Tibial nerve (tissue), 4 donors: Measurements from ENCODE around the gene CIROP. TPM values are rescaled to one million over a fixed set of nuclear protein-coding genes. Genes with fewer than 3 reads are reported as not detected.

ENCODE experiments used
- DNase-seq, 2 donors: peaks; one replicate each; pipeline ENCODE4 v3.0.0-alpha.2; 2019; ENCODE audit warnings: low spot score in 2 of 2
- H3K27ac ChIP-seq, 4 donors: fragments of 200-600 bp; sonication (generic) in 3 of 4; one replicate each; pipeline ENCODE4 v1.5.1; 2017 to 2019; ENCODE audit warnings: mild to moderate bottlenecking in 1 of 4
- H3K27me3 ChIP-seq, 2 donors: fragments of 200-600 bp; sonication (generic) in 1 of 2; one replicate each; pipeline versions ENCODE4 v1.5.1 to v1.6.0; 2017 to 2019
- H3K36me3 ChIP-seq, 3 donors: fragments of 200-600 bp; sonication (generic); one replicate each; pipeline ENCODE4 v1.5.1; 2018 to 2019
- H3K4me1 ChIP-seq, 4 donors: fragments of 200-600 bp; sonication (generic) in 3 of 4; one replicate each; pipeline ENCODE4 v1.5.1; 2017 to 2019
- H3K4me3 ChIP-seq, 4 donors: fragments of 200-600 bp; sonication (generic) in 3 of 4; one replicate each; pipeline ENCODE4 v1.5.1; 2017 to 2019; ENCODE audit warnings: mild to moderate bottlenecking in 1 of 4, moderate library complexity in 1 of 4
- H3K9me3 ChIP-seq, 4 donors: fragments of 200-600 bp; sonication (generic) in 3 of 4; one replicate each; pipeline ENCODE4 v1.5.1; 2017 to 2019
- EP300 ChIP-seq, 2 donors: sonication (generic); formaldehyde crosslinking; IDR thresholded peaks; one replicate each; pipeline ENCODE4 v1.6.1; 2017; ENCODE audit warnings: antibody characterized with exemption in 2 of 2, mild to moderate bottlenecking in 1 of 2
- POLR2A ChIP-seq, 2 donors: fragments of 450-650 bp; IDR thresholded peaks; one replicate each; pipeline ENCODE4 v1.6.1; 2017; ENCODE audit warnings: antibody characterized with exemption in 2 of 2, mild to moderate bottlenecking in 2 of 2, moderate library complexity in 2 of 2
- WGBS, 2 donors: methylation state at CpG; one replicate each; pipeline ENCODE4 v1.1.5; 2018; 5-methylcytosine and 5-hydroxymethylcytosine counted together
- total RNA-seq, 4 donors: library from RNA; depleted of rRNA; stranded (reverse); fragments of >200 nt; gene quantifications; one replicate each; pipeline ENCODE4 v1.1.0, GENCODE V29; 2016
- TF ChIP-seq, protein P1 (sequence below), 5 experiments: fragments of 200-600 bp in 3 of 5; fragments of 450-650 bp in 2 of 5; sonication (generic) in 3 of 5; IDR thresholded peaks; one replicate each; pipeline ENCODE4 v1.5.1; 2016 to 2019; ENCODE audit warnings: antibody characterized with exemption in 5 of 5, mild to moderate bottlenecking in 3 of 5, moderate library complexity in 2 of 5

Gene CIROP
- total RNA-seq, 4 donors from 2014 or later = not detected

DNA sequence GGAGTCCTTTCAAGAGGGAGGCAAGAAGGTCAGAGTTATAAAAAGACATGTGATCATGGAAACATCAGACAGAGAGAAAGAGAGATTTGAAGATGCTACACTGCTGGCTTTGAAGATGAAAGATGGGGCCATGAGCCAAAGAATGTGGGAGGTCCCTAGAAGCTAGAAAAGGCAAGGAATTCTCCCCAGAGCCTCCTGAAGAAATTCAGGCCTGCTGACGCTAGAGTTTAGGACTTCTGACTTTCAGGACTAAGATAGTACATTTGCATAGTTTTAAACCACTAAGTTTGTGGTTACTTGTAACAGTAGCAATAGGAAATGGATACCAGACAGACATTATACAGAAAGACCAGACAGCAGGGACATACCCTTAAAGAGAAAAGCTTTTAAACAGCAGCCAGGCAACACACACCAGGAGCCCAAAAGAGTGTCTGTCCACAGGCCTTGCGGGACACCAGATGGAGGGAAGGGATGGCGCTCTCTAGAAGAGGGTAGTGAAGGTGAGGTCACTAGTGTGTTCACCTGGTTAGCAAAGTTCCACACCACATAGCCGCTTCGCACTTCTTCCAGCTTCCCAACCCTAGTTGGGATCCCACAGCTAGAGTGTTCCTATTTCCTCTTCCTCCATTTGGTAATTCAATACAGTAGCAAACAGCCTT lies 43.9 kb upstream of the CIROP start:
- TF ChIP-seq EP300 (IDR thresholded peaks at IDR 0.05) = no peak
- no peak for TF ChIP-seq POLR2A (IDR thresholded peaks at IDR 0.05)
- TF ChIP-seq, protein P1, sequence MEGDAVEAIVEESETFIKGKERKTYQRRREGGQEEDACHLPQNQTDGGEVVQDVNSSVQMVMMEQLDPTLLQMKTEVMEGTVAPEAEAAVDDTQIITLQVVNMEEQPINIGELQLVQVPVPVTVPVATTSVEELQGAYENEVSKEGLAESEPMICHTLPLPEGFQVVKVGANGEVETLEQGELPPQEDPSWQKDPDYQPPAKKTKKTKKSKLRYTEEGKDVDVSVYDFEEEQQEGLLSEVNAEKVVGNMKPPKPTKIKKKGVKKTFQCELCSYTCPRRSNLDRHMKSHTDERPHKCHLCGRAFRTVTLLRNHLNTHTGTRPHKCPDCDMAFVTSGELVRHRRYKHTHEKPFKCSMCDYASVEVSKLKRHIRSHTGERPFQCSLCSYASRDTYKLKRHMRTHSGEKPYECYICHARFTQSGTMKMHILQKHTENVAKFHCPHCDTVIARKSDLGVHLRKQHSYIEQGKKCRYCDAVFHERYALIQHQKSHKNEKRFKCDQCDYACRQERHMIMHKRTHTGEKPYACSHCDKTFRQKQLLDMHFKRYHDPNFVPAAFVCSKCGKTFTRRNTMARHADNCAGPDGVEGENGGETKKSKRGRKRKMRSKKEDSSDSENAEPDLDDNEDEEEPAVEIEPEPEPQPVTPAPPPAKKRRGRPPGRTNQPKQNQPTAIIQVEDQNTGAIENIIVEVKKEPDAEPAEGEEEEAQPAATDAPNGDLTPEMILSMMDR (IDR thresholded peaks at IDR 0.05) = no peak
- DNase-seq = no peak
- WGBS, 2 donors = 88 to 92% methylated on average over 5 of the region's 5 CpGs
- Histone ChIP-seq H3K36me3 (peaks cover 0 to 6% (median 0%) of the 10 kb centered on the region in 3 donors), H3K27me3 (no peaks in the 10 kb centered on the region), H3K4me3 (no peak overlapping the region), H3K27ac (no peak overlapping the region), H3K4me1 (peaks cover 0 to 11% (median 1%) of the 10 kb centered on the region in 4 donors), H3K9me3 (no peaks in the 10 kb centered on the region)

DNA sequence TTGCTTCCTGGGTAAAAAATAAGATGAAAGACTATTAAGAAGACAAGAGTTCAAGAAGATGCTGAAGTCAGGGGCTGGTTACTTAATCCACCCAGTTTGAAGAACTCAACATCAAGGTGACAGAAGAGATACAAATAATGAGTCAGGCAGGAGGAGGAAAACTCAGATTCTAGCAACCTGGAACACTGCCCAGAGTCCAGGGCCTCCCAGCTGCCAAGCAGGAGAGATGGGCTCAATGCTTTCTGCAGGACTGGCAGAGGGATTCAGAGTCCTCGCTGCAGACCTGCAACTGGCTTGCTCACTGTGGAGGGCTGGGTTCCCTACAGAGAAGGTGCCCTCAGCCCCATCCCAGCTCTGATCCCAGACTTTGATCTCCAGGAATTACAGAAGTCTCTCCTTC lies 42.9 kb upstream of the CIROP start:
- no peak for DNase-seq
- H3K4me1 ChIP-seq = peaks cover 0 to 5% (median 0%) of the 10 kb centered on the region in 4 donors
- 100% methylated on average over 1 of the region's 1 CpG for WGBS, 2 donors
- no peaks in the 10 kb centered on the region for H3K27me3 ChIP-seq
- peaks cover 0 to 6% (median 0%) of the 10 kb centered on the region in 3 donors for H3K36me3 ChIP-seq
- no peaks in the 10 kb centered on the region for H3K9me3 ChIP-seq
- no peak overlapping the region for H3K27ac ChIP-seq
- no peak overlapping the region for H3K4me3 ChIP-seq
- no peak for TF ChIP-seq POLR2A (IDR thresholded peaks at IDR 0.05)
- TF ChIP-seq, protein P1 (IDR thresholded peaks at IDR 0.05) = no peak
- no peak for TF ChIP-seq EP300 (IDR thresholded peaks at IDR 0.05)

DNA sequence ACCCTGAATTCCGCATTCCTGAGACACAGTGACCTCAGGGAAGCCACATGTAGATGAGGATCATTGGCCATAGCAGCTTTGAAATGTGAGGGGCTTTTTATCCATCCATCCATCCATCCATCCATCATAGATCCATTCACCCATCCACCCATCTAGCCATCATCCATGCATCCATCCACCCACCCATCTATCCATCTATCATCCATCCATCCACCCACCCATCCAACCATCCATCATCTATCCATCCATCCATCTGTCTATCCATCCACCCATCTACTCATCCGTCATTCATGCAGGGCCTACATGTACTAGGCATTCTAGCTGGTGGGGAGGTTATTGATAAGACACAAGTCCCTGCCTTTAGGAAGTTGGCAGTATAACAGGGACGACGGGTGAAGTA lies 42.2 kb upstream of the CIROP start:
- Histone ChIP-seq H3K9me3 (no peaks in the 10 kb centered on the region), H3K27me3 (no peaks in the 10 kb centered on the region), H3K36me3 (peaks cover 0 to 6% (median 0%) of the 10 kb centered on the region in 3 donors), H3K27ac (peak overlapping the region in 2 of 4 donors; percentile 52 to 70), H3K4me3 (no peak overlapping the region), H3K4me1 (no peaks in the 10 kb centered on the region)
- WGBS, 2 donors = 90 to 96% methylated on average over 4 of the region's 4 CpGs
- no peak for TF ChIP-seq EP300 (IDR thresholded peaks at IDR 0.05)
- no peak for DNase-seq

DNA sequence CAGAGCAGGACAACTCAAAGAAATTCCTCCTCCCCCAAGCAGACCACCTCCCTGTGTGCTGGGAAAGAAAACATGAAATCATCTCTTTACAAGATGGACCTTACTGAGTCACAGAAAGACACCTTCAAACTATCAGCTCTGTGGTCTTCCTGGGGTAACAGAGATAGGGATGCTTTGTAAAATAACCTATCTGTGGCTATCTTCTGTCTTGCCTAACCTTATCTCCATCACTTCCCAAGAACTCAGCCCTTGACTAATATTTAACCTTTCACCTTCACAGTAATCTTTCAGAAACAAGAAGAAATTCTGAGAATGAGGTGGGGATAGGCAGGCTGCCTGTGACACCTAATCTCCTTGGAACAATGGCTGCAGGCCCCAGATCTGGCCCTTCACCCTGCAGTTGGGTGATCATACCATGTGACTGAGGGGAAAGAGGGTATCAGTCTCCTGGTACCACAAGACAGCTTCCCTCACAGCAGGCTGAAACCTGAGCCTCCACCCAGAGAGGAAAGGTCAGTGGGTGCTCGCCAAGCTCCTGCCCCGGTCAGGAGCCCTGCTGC lies 41.6 kb upstream of the CIROP start:
- TF ChIP-seq, protein P1 (IDR thresholded peaks at IDR 0.05) = no peak
- TF ChIP-seq EP300 (IDR thresholded peaks at IDR 0.05) = no peak
- TF ChIP-seq POLR2A (IDR thresholded peaks at IDR 0.05) = no peak
- no peak for DNase-seq
- H3K27me3 ChIP-seq = no peaks in the 10 kb centered on the region
- no peak overlapping the region for H3K4me3 ChIP-seq
- 81 to 89% methylated on average over 2 of the region's 2 CpGs for WGBS, 2 donors
- no peaks in the 10 kb centered on the region for H3K4me1 ChIP-seq
- H3K36me3 ChIP-seq = peaks cover 0 to 6% (median 0%) of the 10 kb centered on the region in 3 donors
- H3K9me3 ChIP-seq = no peaks in the 10 kb centered on the region
- peak overlapping the region in 3 of 4 donors; percentile 52 to 70 (median 60) for H3K27ac ChIP-seq

DNA sequence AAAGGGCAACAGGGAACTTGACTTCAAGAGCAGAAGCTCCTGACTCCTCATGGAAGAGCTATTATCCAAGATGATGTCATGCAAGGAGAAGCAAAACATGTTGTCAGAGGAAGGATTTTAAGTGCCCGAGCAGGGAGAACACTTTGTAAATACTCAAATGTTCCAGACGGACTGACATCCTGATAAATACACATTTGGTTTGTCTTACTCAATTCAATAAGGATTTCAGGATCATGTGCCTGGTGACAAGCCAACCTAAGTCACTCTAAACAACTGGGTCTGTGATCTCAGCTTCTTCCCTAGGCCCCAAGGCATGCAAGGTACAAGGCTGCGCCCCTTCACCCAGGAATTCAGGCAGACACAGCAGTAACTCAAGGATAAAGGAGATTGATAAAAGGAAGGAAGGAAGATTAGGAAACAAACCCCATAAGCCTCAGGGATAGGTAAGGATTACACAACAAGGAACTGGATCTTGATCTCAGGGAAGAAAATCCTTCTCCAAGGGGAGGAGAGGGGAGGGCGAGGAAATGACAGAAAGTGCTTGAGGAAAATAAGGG lies 41.1 kb upstream of the CIROP start:
- Histone ChIP-seq H3K27ac (peak overlapping the region in 2 of 4 donors; percentile 60 to 70), H3K4me1 (no peaks in the 10 kb centered on the region), H3K36me3 (peaks cover 0 to 6% (median 0%) of the 10 kb centered on the region in 3 donors), H3K9me3 (no peaks in the 10 kb centered on the region), H3K27me3 (no peaks in the 10 kb centered on the region), H3K4me3 (no peak overlapping the region)
- DNase-seq = peak in 1 of 2 donors; percentile 42
- 66 to 69% methylated on average over 4 of the region's 4 CpGs for WGBS, 2 donors
- TF ChIP-seq POLR2A (IDR thresholded peaks at IDR 0.05) = no peak
- TF ChIP-seq, protein P1 (IDR thresholded peaks at IDR 0.05) = no peak
- TF ChIP-seq EP300 (IDR thresholded peaks at IDR 0.05) = peak in 1 of 2 donors; percentile 59
